ENCODE data around the gene PDIA6. TPM values are rescaled to one million over a fixed set of nuclear protein-coding genes. Genes with fewer than 3 reads are reported as not detected.
"Not testable (repeated sequence)": the region's sequence is repeated elsewhere in the genome, so short reads cannot be mapped to it uniquely, and the experiment has no call there.

The PDIA6 gene
- total RNA-seq, 2 experiments from 2014 or later, result 190 TPM

- CTCF ChIA-PET, result interaction anchor here (1.0 kb wide), 1 partner anchor 10 kb away, joined by 3 read pairs; no protein-coding TSS in a partner anchor
- POLR2A ChIA-PET, result interaction anchor here (0.6 to 1.1 kb wide), 2 partner anchors 22 to 303 kb away, joined by 4 to 5 read pairs; partner anchors contain the start of gene PDIA6
These were observed 22.2 kb downstream of the PDIA6 start for GRCh38 chr2:10790228-10790973.

DNA sequence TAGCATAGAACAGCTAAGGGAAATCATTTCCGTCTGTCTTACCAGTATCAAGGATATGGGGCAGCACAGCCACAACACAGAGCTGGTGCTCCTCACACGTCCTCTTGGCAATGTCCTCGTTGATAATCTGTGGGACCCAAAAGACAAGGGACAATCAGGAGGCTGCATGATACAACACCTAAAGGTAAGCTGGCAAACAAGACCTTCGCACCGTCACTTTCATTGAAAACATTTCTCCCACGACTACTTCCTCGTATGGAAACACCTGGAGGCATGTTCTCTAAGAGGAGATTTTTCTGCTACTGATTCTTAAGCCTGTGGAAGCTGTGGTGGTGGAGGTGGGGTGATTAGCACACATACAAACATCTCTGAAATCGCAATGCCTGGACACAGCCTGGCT is 23.7 kb downstream of the PDIA6 start:
- POLR2A ChIA-PET, result no interaction called here
- CTCF ChIA-PET, result interaction anchor here (0.7 kb wide), 1 partner anchor 233 kb away, joined by 3 read pairs; no protein-coding TSS in a partner anchor

- ChIA-PET CTCF (no interaction called here), POLR2A (no interaction called here)
These were observed 25.2 kb downstream of the PDIA6 start for GRCh38 chr2:10787176-10787968.

DNA sequence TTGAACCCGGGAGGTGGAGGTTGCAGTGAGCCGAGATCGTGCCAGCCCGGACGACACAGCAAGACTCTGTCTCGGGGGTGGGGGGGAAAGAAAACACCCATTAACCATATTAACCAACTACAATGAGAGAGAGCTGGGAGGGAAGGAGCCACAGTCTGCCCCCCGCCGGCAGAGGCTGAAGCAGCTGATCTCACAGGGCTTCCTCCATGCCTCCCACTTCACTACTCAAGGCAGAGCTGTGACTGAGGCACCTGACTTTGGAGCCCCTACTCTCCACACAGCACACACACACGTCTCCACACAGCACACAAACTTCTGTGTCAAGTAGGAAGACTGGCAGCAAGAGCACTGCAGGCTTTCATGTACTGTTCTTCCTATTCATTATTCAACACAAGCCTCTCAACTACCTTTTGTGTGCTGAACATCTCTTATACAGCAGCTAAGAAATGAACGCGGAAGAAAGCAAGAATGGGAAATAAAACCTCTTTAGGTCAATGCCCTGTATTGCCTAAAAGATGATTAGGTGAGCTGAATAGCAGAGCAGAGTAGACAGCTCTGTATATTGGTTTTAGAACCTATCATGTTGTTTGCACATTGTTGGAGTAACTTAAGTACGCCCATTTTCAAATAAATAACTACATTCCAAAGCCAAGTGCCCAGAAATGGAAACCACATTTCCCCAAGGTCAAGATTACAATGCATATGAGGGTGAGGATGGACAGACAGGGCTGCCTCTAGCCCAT is 26.2 kb downstream of the PDIA6 start:
- ChIA-PET POLR2A (no interaction called here), CTCF (no interaction called here)

DNA sequence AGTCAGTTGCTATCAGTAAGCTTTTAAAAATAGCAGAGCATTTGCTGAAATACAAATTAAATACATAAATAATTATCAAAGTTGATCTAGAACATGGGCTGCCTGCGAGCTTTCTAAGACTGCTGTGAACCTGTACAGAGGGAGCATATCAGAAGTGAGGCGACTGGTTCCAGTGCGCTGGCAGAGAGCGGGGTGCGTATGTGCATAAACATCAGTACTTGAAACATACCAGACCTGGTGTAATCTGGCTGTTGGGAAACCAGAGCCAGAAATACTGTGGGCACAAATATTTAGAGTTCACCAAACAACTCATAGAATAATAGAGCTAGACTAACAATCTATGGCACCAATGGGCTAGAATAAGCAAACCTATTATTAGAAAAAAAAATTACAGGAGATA is 27.3 kb downstream of the PDIA6 start:
- POLR2A ChIA-PET, result no interaction called here
- CTCF ChIA-PET, result no interaction called here

DNA sequence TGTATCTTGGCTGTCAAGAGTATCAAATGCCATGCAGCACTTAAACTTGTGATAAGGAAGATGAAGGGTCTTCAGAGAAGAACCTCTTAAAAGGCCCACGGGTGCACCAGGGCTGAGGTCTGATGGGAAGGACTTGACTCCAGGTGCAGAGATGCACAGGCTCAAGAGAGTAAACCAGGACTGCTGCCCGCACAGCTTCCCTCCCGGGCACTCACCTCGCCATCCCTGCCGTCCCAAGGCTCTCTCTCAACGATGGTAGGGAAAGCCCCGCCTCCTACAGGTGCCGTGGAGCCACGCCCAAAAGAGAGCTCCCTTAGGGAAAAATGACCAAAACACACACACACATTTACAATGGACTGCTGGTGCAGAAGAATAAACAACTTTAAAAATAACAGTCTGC is 27.9 kb downstream of the PDIA6 start:
- POLR2A ChIA-PET, result no interaction called here
- CTCF ChIA-PET, result no interaction called here

GRCh38 chr2:10783421-10783820 is 29.2 kb downstream of the PDIA6 start:
- ChIA-PET CTCF (no interaction called here), POLR2A (no interaction called here)

- ChIA-PET CTCF (interaction anchor here (1.1 kb wide), 1 partner anchor 44 kb away, joined by 3 read pairs; no protein-coding TSS in a partner anchor), POLR2A (interaction anchor here (0.5 kb wide), 1 partner anchor 350 kb away, joined by 3 read pairs; no protein-coding TSS in a partner anchor)
These were observed 30.8 kb downstream of the PDIA6 start for GRCh38 chr2:10781746-10782145.

GRCh38 chr2:10780821-10781220 is 31.8 kb downstream of the PDIA6 start:
- CTCF ChIA-PET, POLR2A ChIA-PET: not testable (repeated sequence)

DNA sequence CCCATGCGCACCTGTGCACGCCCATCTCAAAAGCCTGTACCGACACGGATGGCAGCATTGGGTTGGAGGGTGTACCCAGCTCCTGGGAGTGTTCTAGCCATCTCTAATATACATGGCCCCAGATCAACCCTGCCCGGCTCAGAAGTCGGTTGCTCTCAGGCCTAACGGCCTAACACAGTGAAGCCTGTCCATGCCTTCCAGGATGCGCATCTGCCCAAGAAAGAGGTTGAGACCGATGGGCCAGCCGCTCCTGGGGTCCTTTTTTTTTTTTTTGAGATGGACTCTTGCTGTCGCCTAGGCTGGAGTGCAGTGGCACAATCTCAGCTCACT is 32.1 kb downstream of the PDIA6 start:
- CTCF ChIA-PET, result no interaction called here
- POLR2A ChIA-PET, result interaction anchor here (0.7 kb wide), 1 partner anchor 438 kb away, joined by 3 read pairs; no protein-coding TSS in a partner anchor

- CTCF ChIA-PET, result no interaction called here
- POLR2A ChIA-PET, result interaction anchor here (0.7 kb wide), 1 partner anchor 439 kb away, joined by 3 read pairs; no protein-coding TSS in a partner anchor
These were observed 32.7 kb downstream of the PDIA6 start for GRCh38 chr2:10779776-10780490.

GRCh38 chr2:10778724-10779115 is 33.9 kb downstream of the PDIA6 start:
- CTCF ChIA-PET, result no interaction called here
- POLR2A ChIA-PET, result no interaction called here

DNA sequence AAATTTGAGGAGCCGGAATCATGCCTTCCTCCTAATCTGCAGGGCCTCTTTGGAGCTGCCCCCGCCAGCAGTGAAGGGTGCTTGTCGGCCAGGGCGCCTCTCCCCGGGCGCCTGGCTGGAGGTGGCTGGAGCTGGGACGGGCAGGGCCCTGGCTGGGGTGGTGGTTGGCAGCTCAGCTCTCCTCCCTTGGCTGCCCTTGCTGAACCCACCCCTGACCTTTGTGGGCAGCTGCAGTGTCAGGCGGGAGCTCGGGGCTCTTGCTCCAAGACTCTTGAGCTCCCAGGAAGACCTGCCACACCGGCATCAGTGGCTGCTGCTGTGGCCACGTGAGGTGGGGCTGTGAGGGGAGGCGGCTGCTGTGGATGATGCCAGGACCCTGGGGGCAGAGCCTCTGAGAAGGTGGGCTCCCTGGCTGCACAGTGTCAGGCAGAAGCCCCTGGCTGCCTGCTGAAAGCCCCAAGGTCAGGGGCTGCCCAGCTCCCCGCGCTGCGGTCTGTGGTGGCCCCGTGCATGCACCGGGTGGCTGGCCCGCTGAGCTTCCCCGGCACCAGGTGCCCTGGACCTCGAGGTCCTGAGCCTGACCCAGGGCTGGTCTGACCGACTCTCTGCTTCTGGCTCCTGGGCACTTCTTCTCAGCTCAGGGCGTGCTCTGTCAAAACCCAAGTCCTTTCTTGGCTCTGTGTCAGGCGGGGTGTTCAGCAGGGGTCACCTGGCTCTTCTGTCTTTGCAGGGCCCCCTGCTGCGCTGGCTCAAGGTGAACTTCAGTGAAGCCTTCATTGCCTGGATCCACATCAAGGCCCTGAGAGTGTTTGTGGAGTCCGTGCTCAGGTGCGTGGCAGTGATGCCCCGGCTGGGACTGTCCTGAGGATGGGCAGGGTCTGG is 34.5 kb downstream of the PDIA6 start:
- POLR2A ChIA-PET, result no interaction called here
- CTCF ChIA-PET, result interaction anchor here (0.9 kb wide), 1 partner anchor 16 kb away, joined by 3 read pairs; no protein-coding TSS in a partner anchor

DNA sequence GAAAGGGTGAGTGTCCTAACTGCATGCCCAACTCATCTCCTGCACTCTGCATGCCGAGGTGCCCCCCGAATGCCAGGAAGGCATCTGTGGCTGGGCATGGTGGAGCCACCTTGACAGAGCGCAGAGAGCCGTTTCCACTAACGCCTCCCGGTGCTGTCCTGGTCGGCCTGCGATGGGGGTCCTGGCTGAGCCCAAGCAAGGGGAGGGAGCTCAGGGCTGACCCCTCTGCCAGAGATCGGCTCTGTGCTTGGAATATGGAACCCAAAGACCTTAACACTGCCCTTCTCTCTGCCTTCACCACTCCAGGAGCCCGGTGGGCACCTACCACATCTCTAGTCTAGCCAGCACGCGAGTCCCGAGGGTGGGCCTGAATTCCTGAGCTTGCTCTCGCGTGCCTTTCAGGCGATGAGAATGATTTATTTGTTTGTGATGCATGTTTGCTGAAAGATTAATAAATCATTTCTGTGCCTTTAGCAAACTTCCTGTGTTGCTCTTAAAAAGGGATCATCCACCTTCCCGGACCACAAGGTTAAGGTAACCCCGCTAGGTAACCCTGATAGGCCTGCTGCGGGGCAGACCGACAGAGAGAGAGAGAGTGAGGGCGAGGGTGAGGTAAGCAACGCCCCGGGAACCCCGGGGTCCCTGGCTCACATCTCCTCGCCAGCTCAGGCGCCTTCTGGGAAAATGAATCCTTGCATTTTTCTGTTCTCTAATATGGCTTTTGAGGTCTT is 35.3 kb downstream of the PDIA6 start:
- ChIA-PET POLR2A (no interaction called here), CTCF (interaction anchor here (0.9 kb wide), 1 partner anchor 15 kb away, joined by 3 read pairs; no protein-coding TSS in a partner anchor)

- ChIA-PET CTCF (no interaction called here), POLR2A (no interaction called here)
These were observed 36.2 kb downstream of the PDIA6 start for GRCh38 chr2:10776231-10776977.

GRCh38 chr2:10775831-10776230 is 36.8 kb downstream of the PDIA6 start:
- CTCF ChIA-PET, result no interaction called here
- POLR2A ChIA-PET, result no interaction called here

DNA sequence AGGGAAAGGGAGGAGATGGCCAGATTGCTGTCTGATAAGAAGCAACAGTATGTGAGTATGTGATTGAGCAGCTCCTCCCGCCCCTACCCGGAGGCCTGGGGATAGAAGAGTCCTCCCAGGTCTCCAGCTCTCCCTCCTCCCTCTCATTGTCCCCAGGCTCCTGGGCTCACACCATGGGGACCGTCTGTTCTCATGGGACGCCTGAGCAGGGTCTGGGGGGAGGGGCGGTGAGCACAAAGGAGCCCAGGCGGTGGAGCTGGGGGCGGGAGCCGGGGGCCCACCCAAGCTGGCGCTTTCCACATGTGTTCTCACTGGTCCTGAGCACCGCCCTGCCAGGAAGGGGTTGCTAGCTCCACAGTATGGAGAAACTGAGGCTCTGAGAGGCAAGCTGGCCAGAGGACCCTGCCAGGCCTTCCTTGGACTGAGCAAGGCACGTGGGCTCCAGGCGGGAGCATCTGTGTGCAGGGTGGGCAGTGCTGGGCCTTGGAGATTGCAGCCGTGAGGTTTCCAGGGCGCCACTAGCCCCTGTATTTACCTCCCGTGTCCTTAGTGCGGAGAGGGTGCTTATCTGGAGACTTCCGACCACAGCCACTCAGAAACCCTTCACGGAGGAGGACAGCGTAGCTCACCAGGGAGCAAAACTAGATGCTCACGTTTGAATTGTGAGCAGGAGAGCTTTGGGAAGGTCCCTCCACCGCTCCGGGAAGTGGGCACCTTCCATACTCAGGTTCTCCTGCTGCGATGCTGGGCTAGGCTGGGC is 37.4 kb downstream of the PDIA6 start:
- POLR2A ChIA-PET, result no interaction called here
- CTCF ChIA-PET, result no interaction called here
